Measurements from ENCODE around the gene FUT2.

Gene FUT2

DNA sequence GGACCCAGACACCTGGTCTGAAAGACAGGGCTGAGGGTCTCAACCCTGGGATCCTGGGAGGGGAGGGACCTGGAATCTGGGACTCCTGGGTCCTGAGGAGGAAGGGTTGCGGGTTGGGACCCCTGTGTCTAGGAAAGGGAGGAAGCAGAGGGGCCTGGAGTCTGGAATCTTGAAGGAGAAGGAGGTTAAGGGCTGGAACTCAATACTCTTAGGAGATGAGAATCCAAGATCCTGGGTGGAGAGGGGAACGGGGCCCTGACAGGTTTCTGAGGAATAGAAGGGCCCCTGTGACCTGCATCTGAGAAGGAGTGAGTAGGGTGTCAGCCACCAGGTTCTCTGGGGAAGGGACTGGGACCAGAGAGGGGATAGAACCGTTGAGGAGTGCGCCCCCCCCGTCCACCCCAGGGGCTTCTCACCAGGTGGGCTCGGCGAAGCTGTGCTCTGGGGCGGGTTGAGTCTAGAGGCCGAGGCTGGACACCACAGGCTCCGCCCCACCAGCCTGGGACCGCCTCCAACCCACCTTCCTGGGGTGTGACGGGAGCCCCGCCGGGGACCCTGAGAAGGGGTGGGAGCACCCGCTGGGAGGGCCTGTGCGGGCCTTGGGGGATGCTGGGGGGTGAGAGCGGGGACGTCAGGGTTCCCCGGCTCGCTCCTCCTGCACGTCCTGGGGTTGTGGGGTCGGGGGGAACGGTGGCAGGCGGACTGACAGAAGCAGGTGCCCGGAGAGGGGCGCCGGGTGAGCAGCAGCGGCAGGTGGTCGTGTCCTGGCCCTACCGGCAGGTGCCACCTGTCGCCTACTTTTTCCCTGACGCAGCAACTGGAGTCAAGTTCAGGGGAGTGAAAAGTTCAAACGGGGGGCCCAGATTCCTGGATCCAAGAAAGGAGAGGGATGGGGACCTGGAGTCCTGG, 23.7 kb downstream of the FUT2 start, which contains the start of gene MAMSTR:
Gene MAMSTR (minus strand): TSS at position 463 of the 909 bp plus-strand sequence. CDS start 694 bp downstream, outside the sequence.
- H3K4me3 ChIP-seq (ENCODE audit: low read length), result peak within 1 kb of the TSS; percentile 74
- DNase-seq (ENCODE audit: low read depth), result no peak
- TF ChIP-seq, protein P1, sequence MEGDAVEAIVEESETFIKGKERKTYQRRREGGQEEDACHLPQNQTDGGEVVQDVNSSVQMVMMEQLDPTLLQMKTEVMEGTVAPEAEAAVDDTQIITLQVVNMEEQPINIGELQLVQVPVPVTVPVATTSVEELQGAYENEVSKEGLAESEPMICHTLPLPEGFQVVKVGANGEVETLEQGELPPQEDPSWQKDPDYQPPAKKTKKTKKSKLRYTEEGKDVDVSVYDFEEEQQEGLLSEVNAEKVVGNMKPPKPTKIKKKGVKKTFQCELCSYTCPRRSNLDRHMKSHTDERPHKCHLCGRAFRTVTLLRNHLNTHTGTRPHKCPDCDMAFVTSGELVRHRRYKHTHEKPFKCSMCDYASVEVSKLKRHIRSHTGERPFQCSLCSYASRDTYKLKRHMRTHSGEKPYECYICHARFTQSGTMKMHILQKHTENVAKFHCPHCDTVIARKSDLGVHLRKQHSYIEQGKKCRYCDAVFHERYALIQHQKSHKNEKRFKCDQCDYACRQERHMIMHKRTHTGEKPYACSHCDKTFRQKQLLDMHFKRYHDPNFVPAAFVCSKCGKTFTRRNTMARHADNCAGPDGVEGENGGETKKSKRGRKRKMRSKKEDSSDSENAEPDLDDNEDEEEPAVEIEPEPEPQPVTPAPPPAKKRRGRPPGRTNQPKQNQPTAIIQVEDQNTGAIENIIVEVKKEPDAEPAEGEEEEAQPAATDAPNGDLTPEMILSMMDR (IDR thresholded peaks at IDR 0.05; ENCODE audit: insufficient read depth, low read depth, low read length, missing control alignments), result no peak

DNA sequence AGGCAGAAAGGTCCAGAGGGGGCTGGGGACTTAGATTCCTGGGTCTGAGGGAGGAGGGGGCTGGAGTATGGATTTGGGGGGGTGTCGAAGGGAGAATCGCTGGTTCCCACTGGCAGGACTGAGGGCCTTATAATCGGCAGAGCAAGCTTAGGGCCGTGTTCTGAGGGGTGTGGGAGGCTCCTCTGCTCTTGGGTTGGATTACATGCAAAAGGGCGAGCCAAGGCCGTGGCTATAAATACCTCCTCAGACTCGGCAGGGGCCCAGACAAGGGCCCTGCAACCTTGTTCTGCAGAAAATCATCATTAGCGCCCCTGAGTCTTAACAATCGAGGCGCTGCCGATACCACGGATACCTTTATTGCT, 24.5 kb downstream of the FUT2 start:
- peak overlapping the region; percentile 74 for H3K4me3 ChIP-seq (ENCODE audit: low read length)
- TF ChIP-seq, protein P1 (IDR thresholded peaks at IDR 0.05; ENCODE audit: insufficient read depth, low read depth, low read length, missing control alignments), result no peak
- DNase-seq (ENCODE audit: low read depth), result no peak

DNA sequence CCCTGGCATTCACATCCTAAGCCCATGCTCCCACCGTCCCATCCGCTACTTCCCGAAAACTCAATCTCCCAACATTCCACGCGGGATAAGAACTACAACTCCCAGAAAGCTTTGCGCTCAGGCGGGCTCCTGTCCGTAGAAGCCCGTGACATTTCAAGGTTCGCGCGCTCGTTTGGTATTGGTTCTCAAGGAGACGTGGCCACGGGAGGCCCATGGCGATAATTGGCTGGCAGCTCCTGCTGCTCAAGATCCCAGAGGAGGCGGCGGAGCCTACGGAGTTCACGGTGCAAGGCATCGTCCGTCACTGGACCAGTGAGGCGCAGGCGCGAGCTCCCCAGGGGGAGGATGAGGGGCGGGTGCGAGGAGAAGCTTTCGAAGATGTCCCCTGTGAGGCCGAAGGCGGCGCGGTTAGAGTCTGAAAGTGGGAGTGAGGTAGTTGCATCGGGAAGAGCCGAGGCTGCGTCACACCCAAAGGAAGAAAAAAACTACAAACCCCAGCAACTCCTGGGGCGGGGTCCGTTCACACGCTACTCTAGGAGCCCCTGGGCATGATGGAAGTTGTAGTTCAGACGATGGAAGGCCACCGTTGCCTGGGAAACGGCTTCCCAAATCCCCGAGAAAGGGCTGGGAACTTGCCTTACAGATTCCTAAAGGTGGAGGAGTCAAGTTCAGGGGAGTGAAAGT, 25.0 kb downstream of the FUT2 start:
- DNase-seq (ENCODE audit: low read depth), result peak; percentile 100
- TF ChIP-seq, protein P1 (IDR thresholded peaks at IDR 0.05; ENCODE audit: insufficient read depth, low read depth, low read length, missing control alignments), result no peak
- H3K4me3 ChIP-seq (ENCODE audit: low read length), result peak overlapping the region; percentile 74

DNA sequence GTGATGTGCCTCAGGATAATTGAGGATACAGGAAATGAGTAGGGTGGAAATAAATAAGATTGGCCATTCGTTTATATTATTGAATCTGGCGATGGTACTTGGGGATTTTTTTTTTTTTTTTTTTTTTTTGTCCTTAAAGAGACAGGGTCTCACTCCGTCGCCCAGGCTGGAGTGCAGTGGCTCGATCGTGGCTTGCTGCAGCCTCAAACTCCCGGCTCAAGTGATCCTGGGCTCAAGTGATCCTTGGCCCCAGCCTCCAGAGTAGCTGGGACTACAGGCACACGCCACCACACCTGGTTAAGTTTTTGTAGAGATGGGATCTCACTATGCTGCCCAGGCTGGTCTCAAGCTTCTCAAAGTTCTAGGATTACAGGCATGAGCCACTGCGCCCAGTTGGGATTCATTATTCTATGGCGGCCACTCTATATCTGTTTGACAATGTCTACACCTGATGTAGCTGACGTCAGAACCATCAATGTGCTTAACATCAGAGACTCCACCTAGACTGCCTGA, 26.5 kb downstream of the FUT2 start:
- H3K4me3 ChIP-seq (ENCODE audit: low read length), result no peak overlapping the region
- TF ChIP-seq, protein P1 (IDR thresholded peaks at IDR 0.05; ENCODE audit: insufficient read depth, low read depth, low read length, missing control alignments), result no peak
- no peak for DNase-seq (ENCODE audit: low read depth)

DNA sequence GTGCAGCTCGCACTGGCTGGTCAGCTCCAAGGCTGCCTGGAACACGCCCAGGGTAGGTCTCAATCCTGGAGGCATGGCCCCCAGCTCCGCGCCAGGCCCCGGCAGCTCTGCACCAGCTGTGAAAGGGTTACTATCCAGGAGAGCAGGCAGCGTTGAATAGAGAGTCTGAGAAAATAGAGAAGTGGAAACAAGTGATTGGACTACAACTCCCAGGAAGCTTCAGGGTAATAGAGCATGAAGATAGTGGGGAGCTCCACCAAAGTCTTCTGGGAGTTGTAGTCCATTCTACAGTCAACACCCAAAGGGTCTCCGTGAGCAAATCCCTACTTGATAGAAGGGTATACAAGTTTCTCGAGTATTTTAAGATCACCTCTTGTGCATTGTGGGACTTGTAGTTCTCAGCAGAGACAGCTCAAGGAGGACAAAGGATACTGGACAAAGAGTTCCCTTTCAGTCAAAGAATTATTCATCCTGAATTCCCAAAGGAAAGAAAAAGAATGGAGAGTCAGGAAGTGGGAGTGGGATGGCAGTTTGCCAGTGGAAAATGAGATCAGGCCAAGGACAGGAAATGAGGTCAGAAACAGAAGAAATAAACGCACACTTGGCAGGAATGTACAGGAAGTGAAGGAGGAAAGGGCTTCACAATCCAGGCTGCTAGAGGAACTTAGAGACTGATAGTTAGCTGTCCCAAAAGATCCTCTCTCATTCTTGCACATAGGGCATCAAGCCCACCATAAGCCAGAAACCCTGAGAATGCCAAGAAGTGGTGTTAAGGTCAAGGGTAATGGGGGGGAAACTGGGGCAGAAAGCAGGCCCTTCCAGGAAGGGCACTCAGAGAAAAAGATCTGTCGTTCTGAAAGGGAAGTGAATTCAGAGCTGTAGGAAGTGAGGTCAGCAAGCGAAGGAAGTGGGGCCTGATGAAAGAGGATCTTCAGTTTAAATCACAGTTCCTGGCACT, 29.3 kb downstream of the FUT2 start:
- peak; percentile 86 for DNase-seq (ENCODE audit: low read depth)
- H3K4me3 ChIP-seq (ENCODE audit: low read length), result no peak overlapping the region
- TF ChIP-seq, protein P1 (IDR thresholded peaks at IDR 0.05; ENCODE audit: insufficient read depth, low read depth, low read length, missing control alignments), result no peak

DNA sequence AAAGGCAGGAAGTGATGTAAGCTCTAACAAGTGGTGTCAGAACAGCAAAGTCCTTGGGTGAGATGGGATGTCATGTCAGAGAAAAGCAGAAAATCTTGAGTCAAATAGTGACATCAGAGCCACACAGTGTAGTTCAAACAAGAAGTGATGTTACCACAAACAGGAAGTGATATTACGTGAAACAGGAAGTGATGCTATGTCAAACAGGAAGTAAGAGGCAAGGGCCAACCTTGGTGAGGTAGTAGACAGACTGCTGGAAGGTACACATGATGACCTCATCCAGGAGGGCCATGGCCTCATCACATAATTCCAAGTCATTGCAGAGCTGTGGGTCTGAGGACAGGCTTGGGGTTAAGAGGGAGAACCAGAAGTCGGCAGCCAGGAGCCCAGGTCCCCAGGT, 30.8 kb downstream of the FUT2 start:
- TF ChIP-seq, protein P1 (IDR thresholded peaks at IDR 0.05; ENCODE audit: insufficient read depth, low read depth, low read length, missing control alignments), result no peak
- no peak for DNase-seq (ENCODE audit: low read depth)
- H3K4me3 ChIP-seq (ENCODE audit: low read length), result no peak overlapping the region

Data from epithelial cell of esophagus (primary cell).